OCI-LY1 (cell line): ENCODE results near the gene SIGLEC1.

Experiments used
- H2AFZ ChIP-seq: fragments of 200-600 bp; sonication (generic), shearing (Covaris generic); 2 replicates; pipeline ENCODE4 v1.6.0; 2014; ENCODE audit warnings: antibody characterized with exemption, mild to moderate bottlenecking, low read length
- H3F3A ChIP-seq: fragments of 200-600 bp; sonication (generic), shearing (Covaris generic); 2 replicates; pipeline ENCODE4 v1.6.0; 2014; ENCODE audit warnings: mild to moderate bottlenecking, antibody characterized with exemption, low read length, moderate library complexity; ENCODE audit not compliant: insufficient read depth
- H3K27ac ChIP-seq: fragments of 200-600 bp; sonication (generic); 2 replicates; pipeline ENCODE4 v1.5.1; 2014; ENCODE audit warnings: low read length, mixed run types, mild to moderate bottlenecking, low read depth; ENCODE audit not compliant: poor library complexity, severe bottlenecking
- H3K27me3 ChIP-seq: fragments of 200-600 bp; sonication (generic); 2 replicates; pipeline ENCODE4 v1.6.0; 2014; ENCODE audit warnings: antibody characterized with exemption, mild to moderate bottlenecking, low read length, moderate library complexity; ENCODE audit not compliant: insufficient read depth
- H3K36me3 ChIP-seq: fragments of 200-600 bp; sonication (generic); 2 replicates; pipeline ENCODE4 v1.6.1; 2014; ENCODE audit warnings: mild to moderate bottlenecking, antibody characterized with exemption, low read length, moderate library complexity, mixed read lengths; ENCODE audit not compliant: insufficient read depth
- H3K4me1 ChIP-seq: fragments of 200-600 bp; sonication (generic); 2 replicates; pipeline ENCODE4 v1.5.1; 2014; ENCODE audit warnings: mild to moderate bottlenecking, low read length, moderate library complexity; ENCODE audit not compliant: insufficient read depth, severe bottlenecking
- H3K4me2 ChIP-seq: fragments of 200-600 bp; sonication (generic), shearing (Covaris generic); 2 replicates; pipeline ENCODE4 v1.6.1; 2014; ENCODE audit warnings: low read length
- H3K4me3 ChIP-seq: fragments of 200-600 bp; sonication (generic); 2 replicates; pipeline ENCODE4 v1.5.1; 2014; ENCODE audit warnings: low read length, low read depth, mild to moderate bottlenecking, mixed read lengths; ENCODE audit not compliant: poor library complexity, severe bottlenecking
- H3K79me2 ChIP-seq: fragments of 200-600 bp; shearing (Covaris generic); 2 replicates; pipeline ENCODE4 v1.6.1; 2016; ENCODE audit warnings: mixed run types, low read length, mixed read lengths; ENCODE audit not compliant: insufficient read depth
- H3K9ac ChIP-seq: fragments of 200-600 bp; sonication (generic), shearing (Covaris generic); 2 replicates; pipeline ENCODE4 v1.6.1; 2014; ENCODE audit warnings: mild to moderate bottlenecking, low read length, mixed read lengths
- H3K9me2 ChIP-seq: fragments of 200-600 bp; sonication (generic), shearing (Covaris generic); 2 replicates; pipeline ENCODE4 v1.6.1; 2014; ENCODE audit warnings: low read depth, mild to moderate bottlenecking, low read length, mixed read lengths
- H3K9me3 ChIP-seq: fragments of 200-600 bp; shearing (Covaris generic); 2 replicates; pipeline ENCODE4 v1.6.1; 2014; ENCODE audit warnings: low read length, mixed read lengths
- H4K20me1 ChIP-seq: fragments of 200-600 bp; sonication (generic), shearing (Covaris generic); 2 replicates; pipeline ENCODE4 v1.6.0; 2016; ENCODE audit warnings: mild to moderate bottlenecking, low read length; ENCODE audit not compliant: insufficient read depth
- EZH2 ChIP-seq: fragments of 200-600 bp; sonication (generic), shearing (Covaris generic); IDR thresholded peaks from 2 replicates; pipeline ENCODE4 v1.8.0; 2017; ENCODE audit warnings: borderline replicate concordance, mixed run types, mild to moderate bottlenecking, antibody characterized with exemption, low read length, moderate library complexity, mixed read lengths
- TF ChIP-seq, protein P1 (sequence below): fragments of 200-600 bp; sonication (generic), shearing (Covaris generic); IDR thresholded peaks from 2 replicates; pipeline ENCODE4 v1.5.1; 2017; ENCODE audit warnings: mild to moderate bottlenecking, antibody characterized with exemption, low read length, moderate library complexity, mixed read lengths

Gene SIGLEC1

GRCh38 chr20:3728354-3728753 is 16.0 kb upstream of the SIGLEC1 start:
- H4K20me1 ChIP-seq = no peaks in the 10 kb centered on the region
- no peaks in the 10 kb centered on the region for H3K9me3 ChIP-seq
- H3K36me3 ChIP-seq = no peaks in the 10 kb centered on the region
- peaks cover 6% of the 10 kb centered on the region for H3K27me3 ChIP-seq
- H3K27ac ChIP-seq = no peak overlapping the region
- no peak overlapping the region for H3K4me2 ChIP-seq
- H3K9ac ChIP-seq = no peak overlapping the region
- H3K4me3 ChIP-seq = no peak overlapping the region
- no peak overlapping the region for H2AFZ ChIP-seq
- TF ChIP-seq EZH2 = no peak
- TF ChIP-seq, protein P1, sequence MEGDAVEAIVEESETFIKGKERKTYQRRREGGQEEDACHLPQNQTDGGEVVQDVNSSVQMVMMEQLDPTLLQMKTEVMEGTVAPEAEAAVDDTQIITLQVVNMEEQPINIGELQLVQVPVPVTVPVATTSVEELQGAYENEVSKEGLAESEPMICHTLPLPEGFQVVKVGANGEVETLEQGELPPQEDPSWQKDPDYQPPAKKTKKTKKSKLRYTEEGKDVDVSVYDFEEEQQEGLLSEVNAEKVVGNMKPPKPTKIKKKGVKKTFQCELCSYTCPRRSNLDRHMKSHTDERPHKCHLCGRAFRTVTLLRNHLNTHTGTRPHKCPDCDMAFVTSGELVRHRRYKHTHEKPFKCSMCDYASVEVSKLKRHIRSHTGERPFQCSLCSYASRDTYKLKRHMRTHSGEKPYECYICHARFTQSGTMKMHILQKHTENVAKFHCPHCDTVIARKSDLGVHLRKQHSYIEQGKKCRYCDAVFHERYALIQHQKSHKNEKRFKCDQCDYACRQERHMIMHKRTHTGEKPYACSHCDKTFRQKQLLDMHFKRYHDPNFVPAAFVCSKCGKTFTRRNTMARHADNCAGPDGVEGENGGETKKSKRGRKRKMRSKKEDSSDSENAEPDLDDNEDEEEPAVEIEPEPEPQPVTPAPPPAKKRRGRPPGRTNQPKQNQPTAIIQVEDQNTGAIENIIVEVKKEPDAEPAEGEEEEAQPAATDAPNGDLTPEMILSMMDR = no peak
- H3K4me1 ChIP-seq = no peaks in the 10 kb centered on the region
- no peaks in the 10 kb centered on the region for H3K79me2 ChIP-seq
- no peaks in the 10 kb centered on the region for H3K9me2 ChIP-seq
- no peaks in the 10 kb centered on the region for H3F3A ChIP-seq

GRCh38 chr20:3727401-3728021 is 15.1 kb upstream of the SIGLEC1 start:
- H2AFZ ChIP-seq = no peak overlapping the region
- H4K20me1 ChIP-seq = no peaks in the 10 kb centered on the region
- TF ChIP-seq EZH2 = no peak
- TF ChIP-seq, protein P1 = no peak
- H3K79me2 ChIP-seq = no peaks in the 10 kb centered on the region
- H3K36me3 ChIP-seq = no peaks in the 10 kb centered on the region
- no peak overlapping the region for H3K9ac ChIP-seq
- no peaks in the 10 kb centered on the region for H3K9me3 ChIP-seq
- H3K27me3 ChIP-seq = no peaks in the 10 kb centered on the region; the same call in none of the 2 replicates
- no peak overlapping the region for H3K4me2 ChIP-seq
- H3K4me3 ChIP-seq = no peak overlapping the region
- no peaks in the 10 kb centered on the region for H3K9me2 ChIP-seq
- no peak overlapping the region for H3K27ac ChIP-seq
- H3K4me1 ChIP-seq = no peaks in the 10 kb centered on the region
- H3F3A ChIP-seq = no peaks in the 10 kb centered on the region

DNA sequence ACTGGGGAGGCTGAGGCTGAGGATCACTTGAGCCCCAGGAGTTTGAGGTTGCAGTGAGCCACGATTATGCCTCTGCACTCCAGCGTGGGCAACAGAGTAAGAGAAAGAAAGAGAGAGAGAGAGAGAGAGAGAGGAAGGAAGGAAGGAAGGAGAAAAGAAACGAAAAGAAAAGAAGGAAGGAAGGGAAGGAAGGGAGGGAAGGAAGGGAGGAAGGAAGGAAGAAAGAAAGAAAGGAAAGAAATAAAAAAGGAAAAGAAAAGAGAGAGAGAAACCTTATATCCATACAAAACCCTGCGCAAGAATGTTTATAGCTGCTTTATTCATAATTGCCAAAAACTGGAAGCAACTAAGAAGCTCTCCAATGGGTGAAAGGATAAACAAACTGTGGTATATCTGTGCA is 12.0 kb upstream of the SIGLEC1 start:
- Histone ChIP-seq H3K36me3 (no peaks in the 10 kb centered on the region), H3K27ac (no peak overlapping the region), H3K27me3 (no peaks in the 10 kb centered on the region), H2AFZ (no peak overlapping the region), H3F3A (no peaks in the 10 kb centered on the region), H4K20me1 (no peaks in the 10 kb centered on the region), H3K4me3 (no peak overlapping the region), H3K9me2 (no peaks in the 10 kb centered on the region), H3K79me2 (no peaks in the 10 kb centered on the region), H3K4me1 (no peaks in the 10 kb centered on the region), H3K9ac (no peak overlapping the region), H3K9me3 (no peaks in the 10 kb centered on the region), H3K4me2 (no peak overlapping the region)
- TF ChIP-seq, protein P1 = no peak
- TF ChIP-seq EZH2 = no peak
